MCF 10A (cell line): Measurements from ENCODE around the gene YDJC. TPM values are rescaled to one million over a fixed set of nuclear protein-coding genes. Genes with fewer than 3 reads are reported as not detected.

Source experiments
- BruUV-seq: library from RNA; stranded (reverse); fragments of 400-500 nt; replicated peaks from 2 replicates; lab custom pipeline; 2021; lab: Mats Ljungman, UMichigan
- CTCF ChIA-PET: fragments of 300-600 bp; sonication (Branson Sonifier 250); formaldehyde crosslinking; extraction: SDS; loops from one replicate; lab custom pipeline; 2021; ENCODE audit warnings: antibody characterized with exemption, inconsistent platforms; lab: Yijun Ruan, JAX
- POLR2A ChIA-PET: fragments of 300-600, 350-650 bp; sonication (Branson Sonifier 250); formaldehyde crosslinking; extraction: SDS; loops from one replicate; lab custom pipeline; 2020; ENCODE audit warnings: antibody characterized with exemption, inconsistent platforms; lab: Yijun Ruan, JAX
- DNase-seq: peaks from one replicate; pipeline ENCODE4 v3.0.0-alpha.2; 2018; ENCODE audit not compliant: unreplicated experiment
- H3K27ac Mint-ChIP-seq: one replicate; pipeline ENCODE4 v1.8.0; 2022; ENCODE audit warnings: mild to moderate bottlenecking, low read depth, mixed read lengths; ENCODE audit not compliant: unreplicated experiment
- H3K27me3 Mint-ChIP-seq: one replicate; pipeline ENCODE4 v1.8.0; 2022; ENCODE audit warnings: mixed read lengths; ENCODE audit not compliant: insufficient read depth, unreplicated experiment
- H3K36me3 Mint-ChIP-seq: one replicate; pipeline ENCODE4 v1.8.0; 2022; ENCODE audit warnings: mild to moderate bottlenecking, moderate library complexity, mixed read lengths; ENCODE audit not compliant: insufficient read depth, unreplicated experiment
- H3K4me1 Mint-ChIP-seq: one replicate; pipeline ENCODE4 v1.8.0; 2022; ENCODE audit warnings: mixed read lengths; ENCODE audit not compliant: insufficient read depth, unreplicated experiment
- H3K4me3 Mint-ChIP-seq: one replicate; pipeline ENCODE4 v1.8.0; 2022; ENCODE audit warnings: mild to moderate bottlenecking, moderate library complexity, mixed read lengths; ENCODE audit not compliant: unreplicated experiment
- H3K9me3 Mint-ChIP-seq: one replicate; pipeline ENCODE4 v1.8.0; 2022; ENCODE audit warnings: mixed read lengths; ENCODE audit not compliant: unreplicated experiment
- intact Hi-C: fragments of 100-400 bp; cut with micrococcal nuclease; formaldehyde crosslinking; loops from 2 replicates; pipeline ENCODE4 v1.14.1; 2022
- total RNA-seq: library from RNA; stranded (reverse); gene quantifications from 2 replicates; pipeline ENCODE4 v1.2.3, GENCODE V29; 2022
- TF ChIP-seq, protein P1 (sequence below): fragments of 200-600 bp; IDR thresholded peaks from one replicate; pipeline ENCODE4 v1.8.0; 2022; ENCODE audit warnings: antibody characterized with exemption, mild to moderate bottlenecking; ENCODE audit not compliant: unreplicated experiment

Gene YDJC
- total RNA-seq, 1 experiment from 2014 or later: 83.5 TPM

DNA sequence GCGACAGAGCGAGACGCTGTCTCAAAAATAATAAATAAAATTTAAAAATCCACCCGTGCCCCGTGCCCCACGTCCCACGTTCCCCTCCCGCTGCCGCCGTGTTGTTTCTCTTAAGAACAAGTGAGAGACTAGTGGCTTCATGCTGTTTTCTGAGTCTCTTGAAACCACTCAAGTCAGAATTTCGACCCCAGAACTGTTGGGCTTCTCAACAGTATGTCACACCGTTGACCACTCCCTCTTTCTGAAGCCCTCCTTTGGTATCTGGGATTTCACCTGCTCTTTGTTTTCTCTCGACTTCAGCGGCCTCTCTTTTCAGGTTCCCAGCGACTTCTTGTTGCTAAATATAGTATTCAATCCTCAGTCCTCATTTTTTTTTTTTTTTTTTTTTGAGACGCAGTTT lies 37.0 kb upstream of the YDJC start:
- DNase-seq: no peak
- H3K27me3 Mint-ChIP-seq: no peaks in the 10 kb centered on the region
- TF ChIP-seq, protein P1, sequence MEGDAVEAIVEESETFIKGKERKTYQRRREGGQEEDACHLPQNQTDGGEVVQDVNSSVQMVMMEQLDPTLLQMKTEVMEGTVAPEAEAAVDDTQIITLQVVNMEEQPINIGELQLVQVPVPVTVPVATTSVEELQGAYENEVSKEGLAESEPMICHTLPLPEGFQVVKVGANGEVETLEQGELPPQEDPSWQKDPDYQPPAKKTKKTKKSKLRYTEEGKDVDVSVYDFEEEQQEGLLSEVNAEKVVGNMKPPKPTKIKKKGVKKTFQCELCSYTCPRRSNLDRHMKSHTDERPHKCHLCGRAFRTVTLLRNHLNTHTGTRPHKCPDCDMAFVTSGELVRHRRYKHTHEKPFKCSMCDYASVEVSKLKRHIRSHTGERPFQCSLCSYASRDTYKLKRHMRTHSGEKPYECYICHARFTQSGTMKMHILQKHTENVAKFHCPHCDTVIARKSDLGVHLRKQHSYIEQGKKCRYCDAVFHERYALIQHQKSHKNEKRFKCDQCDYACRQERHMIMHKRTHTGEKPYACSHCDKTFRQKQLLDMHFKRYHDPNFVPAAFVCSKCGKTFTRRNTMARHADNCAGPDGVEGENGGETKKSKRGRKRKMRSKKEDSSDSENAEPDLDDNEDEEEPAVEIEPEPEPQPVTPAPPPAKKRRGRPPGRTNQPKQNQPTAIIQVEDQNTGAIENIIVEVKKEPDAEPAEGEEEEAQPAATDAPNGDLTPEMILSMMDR: no peak
- H3K4me1 Mint-ChIP-seq: peaks cover 6% of the 10 kb centered on the region
- H3K27ac Mint-ChIP-seq: peak overlapping the region; percentile 91
- ChIA-PET POLR2A (interaction anchor here (1.1 to 2.0 kb wide), 3 partner anchors 24 to 201 kb away, joined by 3 to 19 read pairs (median 12); partner anchors contain the start of genes MAPK1, SDF2L1 and YDJC), CTCF (no interaction called here)
- peak overlapping the region; percentile 99 for H3K4me3 Mint-ChIP-seq
- intact Hi-C loops: no loop called here
- BruUV-seq: no TSS peak
- H3K36me3 Mint-ChIP-seq: peaks cover 32% of the 10 kb centered on the region
- no peaks in the 10 kb centered on the region for H3K9me3 Mint-ChIP-seq

DNA sequence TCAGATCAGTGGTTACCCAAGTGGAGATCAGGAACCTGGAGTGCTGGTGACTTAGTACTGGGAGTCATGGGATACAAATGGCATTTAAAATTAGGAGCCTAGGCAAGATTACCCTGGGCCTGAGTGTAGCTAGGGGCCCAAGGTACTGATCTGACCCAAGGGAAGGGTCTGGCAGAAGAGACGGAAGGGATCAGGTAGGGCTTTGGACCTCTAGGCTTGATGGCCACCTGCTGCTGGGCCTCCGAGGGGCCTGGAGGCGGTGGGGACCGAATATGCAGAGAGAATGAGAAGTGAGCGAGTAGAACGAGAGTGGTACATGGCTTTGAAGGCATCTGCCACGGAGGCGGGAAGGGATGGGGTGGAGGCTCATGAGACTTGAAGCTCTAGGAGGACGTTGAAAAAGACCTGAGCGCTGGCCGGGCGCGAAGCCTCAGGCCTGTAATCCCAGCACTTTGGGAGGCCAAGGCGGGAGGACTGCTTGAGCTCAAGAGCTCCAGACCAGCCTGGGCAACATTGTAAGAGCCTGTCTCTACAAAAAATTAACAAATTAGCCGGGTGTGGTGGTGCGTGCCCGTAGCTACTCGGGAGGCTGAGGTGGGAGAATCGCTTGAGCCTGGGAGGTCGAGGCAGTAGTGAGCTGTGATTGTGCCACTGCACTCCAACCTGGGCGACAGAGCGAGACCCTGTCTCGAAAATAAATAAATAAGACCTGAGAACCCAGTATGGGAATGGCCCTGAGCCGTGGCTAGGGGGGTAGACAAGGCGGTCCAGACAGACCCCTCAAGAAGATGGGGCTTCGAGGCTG lies 35.4 kb upstream of the YDJC start:
- TF ChIP-seq, protein P1: no peak
- H3K4me3 Mint-ChIP-seq: peak overlapping the region; percentile 99
- DNase-seq: no peak
- H3K36me3 Mint-ChIP-seq: peaks cover 16% of the 10 kb centered on the region
- H3K4me1 Mint-ChIP-seq: peaks cover 6% of the 10 kb centered on the region
- ChIA-PET CTCF (interaction anchor here (1.2 to 1.7 kb wide), 4 partner anchors 19 to 287 kb away, joined by 3 to 7 read pairs (median 4); partner anchors contain the start of genes PPM1F and YDJC), POLR2A (interaction anchor here (0.7 to 2.0 kb wide), 8 partner anchors 9 to 202 kb away, joined by 3 to 19 read pairs (median 6); partner anchors contain the start of genes MAPK1, SDF2L1 and YDJC)
- H3K9me3 Mint-ChIP-seq: no peaks in the 10 kb centered on the region
- intact Hi-C loops: no loop called here
- H3K27ac Mint-ChIP-seq: peak overlapping the region; percentile 91
- H3K27me3 Mint-ChIP-seq: no peaks in the 10 kb centered on the region
- BruUV-seq: TSS peak; percentile 81

DNA sequence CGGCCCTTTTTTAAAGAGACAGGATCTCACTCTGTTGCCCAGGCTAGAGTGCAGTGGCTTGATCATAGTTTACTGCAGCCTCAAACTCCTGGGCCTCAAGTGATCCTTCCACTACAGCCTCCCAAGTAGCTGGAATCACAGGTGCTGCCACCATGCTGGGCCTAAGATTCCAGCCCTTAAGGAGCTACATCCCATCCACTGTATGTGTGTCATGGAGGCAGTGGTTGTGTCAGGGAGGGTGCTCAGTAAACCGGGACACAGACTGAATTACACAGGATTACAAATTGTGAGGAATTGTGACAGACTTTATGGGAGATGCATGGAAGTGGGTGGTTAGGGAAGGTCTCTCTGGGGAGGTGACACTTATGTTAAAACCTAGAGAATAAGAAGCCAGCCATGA lies 33.9 kb upstream of the YDJC start:
- POLR2A ChIA-PET: no interaction called here
- CTCF ChIA-PET: interaction anchor here (1.1 kb wide), 1 partner anchor 17 kb away, joined by 4 read pairs; no protein-coding TSS in a partner anchor
- Mint-ChIP-seq H3K4me3 (no peak overlapping the region), H3K27me3 (no peaks in the 10 kb centered on the region), H3K27ac (no peak overlapping the region), H3K36me3 (peaks cover 16% of the 10 kb centered on the region), H3K9me3 (no peaks in the 10 kb centered on the region), H3K4me1 (peaks cover 6% of the 10 kb centered on the region)
- intact Hi-C loops: no loop called here
- BruUV-seq: no TSS peak
- TF ChIP-seq, protein P1: no peak
- DNase-seq: no peak

DNA sequence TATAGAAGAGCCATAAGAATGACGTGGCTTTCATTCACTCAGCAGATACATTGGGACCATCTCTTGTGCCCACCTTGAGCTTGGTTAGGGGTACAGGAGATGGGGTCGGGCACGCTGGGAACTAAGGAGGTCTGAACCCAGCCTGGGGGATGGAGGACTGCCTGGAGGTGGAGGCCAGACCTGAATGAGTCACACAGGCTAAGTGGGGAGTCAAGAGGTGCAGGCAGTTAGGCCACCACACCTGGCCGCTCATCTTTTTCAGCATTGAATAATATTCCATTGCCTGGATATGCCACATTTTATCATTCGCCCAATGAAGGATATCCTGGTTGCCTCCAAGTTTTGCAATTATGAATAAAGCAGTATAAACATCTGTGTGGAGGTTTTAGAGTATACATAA lies 32.2 kb upstream of the YDJC start:
- no peaks in the 10 kb centered on the region for H3K9me3 Mint-ChIP-seq
- POLR2A ChIA-PET: no interaction called here
- no peaks in the 10 kb centered on the region for H3K27me3 Mint-ChIP-seq
- H3K4me1 Mint-ChIP-seq: peaks cover 2% of the 10 kb centered on the region
- no peak overlapping the region for H3K27ac Mint-ChIP-seq
- BruUV-seq: no TSS peak
- no peak overlapping the region for H3K4me3 Mint-ChIP-seq
- intact Hi-C loops: no loop called here
- H3K36me3 Mint-ChIP-seq: peaks cover 11% of the 10 kb centered on the region
- no peak for DNase-seq
- CTCF ChIA-PET: no interaction called here
- TF ChIP-seq, protein P1: no peak
